Putamen (tissue), 1 donor: ENCODE data around the gene ASB11.

ENCODE experiments used
- DNase-seq: peaks from one replicate; pipeline ENCODE4 v3.0.0-alpha.2; 2016; ENCODE audit warnings: low spot score

ASB11 gene

GRCh38 chrX:15315509-15315908 is at the start of gene ASB11:
Gene ASB11 (minus strand): TSS chrX:15315640. CDS start chrX:15315605, 35 bp downstream.
- no peak for DNase-seq

- DNase-seq, result no peak
Observed at GRCh38 chrX:15359701-15360100, 44.3 kb upstream of the ASB11 start.

- DNase-seq, result no peak
Observed at GRCh38 chrX:15358533-15358932, 43.1 kb upstream of the ASB11 start.

- DNase-seq, result no peak
Observed at GRCh38 chrX:15356444-15356843, 41.0 kb upstream of the ASB11 start.

GRCh38 chrX:15350329-15350996 is 35.0 kb upstream of the ASB11 start:
- no peak for DNase-seq

GRCh38 chrX:15349046-15349445 is 33.6 kb upstream of the ASB11 start:
- DNase-seq, result peak; percentile 57

GRCh38 chrX:15345976-15346375 is 30.5 kb upstream of the ASB11 start:
- DNase-seq, result no peak

GRCh38 chrX:15344106-15344505 is 28.7 kb upstream of the ASB11 start:
- DNase-seq, result no peak

GRCh38 chrX:15343075-15343476 is 27.6 kb upstream of the ASB11 start:
- no peak for DNase-seq

- no peak for DNase-seq
Observed at GRCh38 chrX:15340867-15341266, 25.4 kb upstream of the ASB11 start.

GRCh38 chrX:15336023-15336413 is 20.6 kb upstream of the ASB11 start:
- no peak for DNase-seq

- DNase-seq, result peak; percentile 95
Observed at GRCh38 chrX:15335135-15336022, 19.9 kb upstream of the ASB11 start, which contains the start of gene PIGA. Gene PIGA (minus strand): TSS chrX:15335523. CDS start chrX:15331930, 3,593 bp downstream.

GRCh38 chrX:15334561-15334960 is 19.1 kb upstream of the ASB11 start:
- no peak for DNase-seq

GRCh38 chrX:15328821-15329220 is 13.4 kb upstream of the ASB11 start:
- no peak for DNase-seq

GRCh38 chrX:15328131-15328530 is 12.7 kb upstream of the ASB11 start:
- DNase-seq, result no peak

- DNase-seq, result no peak
Observed at GRCh38 chrX:15322472-15322871, 7.0 kb upstream of the ASB11 start.

- no peak for DNase-seq
Observed at GRCh38 chrX:15322072-15322471, 6.6 kb upstream of the ASB11 start.

GRCh38 chrX:15321447-15321846 is 6.0 kb upstream of the ASB11 start:
- DNase-seq, result no peak

GRCh38 chrX:15320297-15320696 is 4.9 kb upstream of the ASB11 start:
- no peak for DNase-seq

- DNase-seq, result peak; percentile 68
Observed at GRCh38 chrX:15319075-15319474, 3.6 kb upstream of the ASB11 start.

GRCh38 chrX:15314472-15314871 is 968 bp downstream of the ASB11 start:
- no peak for DNase-seq

GRCh38 chrX:15311119-15311518 is 4.3 kb downstream of the ASB11 start:
- DNase-seq, result no peak

GRCh38 chrX:15310117-15310516 is 5.3 kb downstream of the ASB11 start:
- peak; percentile 58 for DNase-seq
